ENCODE results near the gene WNT3A. TPM values are rescaled to one million over a fixed set of nuclear protein-coding genes. Genes with fewer than 3 reads are reported as not detected.

WNT3A gene
- total RNA-seq, 4 donors from 2014 or later = not detected

DNA sequence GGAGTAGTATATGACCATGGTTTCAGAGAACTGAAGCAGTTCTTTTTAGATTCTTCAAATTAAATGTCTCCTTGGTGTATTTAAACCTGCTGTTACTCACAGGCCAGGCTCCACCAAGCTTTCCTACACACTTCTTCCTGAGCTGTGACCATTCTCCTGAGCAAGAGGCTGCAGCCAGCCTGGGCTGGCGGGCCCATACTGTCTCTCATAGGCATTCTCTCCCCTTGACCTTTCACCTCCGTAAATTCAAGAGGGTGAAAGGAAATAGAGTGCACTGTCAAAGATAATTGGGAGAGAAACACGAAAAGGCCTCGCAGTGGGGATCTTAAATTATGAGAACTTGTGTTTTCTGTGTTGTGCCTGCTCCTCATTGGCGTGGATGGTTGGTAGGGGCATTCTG, 78.0 kb downstream of the WNT3A start:
- H3K36me3 ChIP-seq = peaks cover 0 to 9% (median 4%) of the 10 kb centered on the region in 4 donors
- intact Hi-C loops (cut with DNase I) = loop anchor here (10.0 kb wide), 1 partner anchor 320 kb away; no protein-coding TSS in a partner anchor
- H3K27ac ChIP-seq (replicated peaks in 1 of 4) = peak overlapping the region; percentile 96 to 100 (median 100)
- peak overlapping the region; percentile 79 to 99 (median 96) for H3K4me3 ChIP-seq
- TF ChIP-seq POLR2AphosphoS5 (IDR thresholded peaks at IDR 0.05) (no peak), EP300 (IDR thresholded peaks at IDR 0.05) (no peak), POLR2A (IDR thresholded peaks at IDR 0.05; ENCODE audit: low read depth) (no peak)
- TF ChIP-seq, protein P1, sequence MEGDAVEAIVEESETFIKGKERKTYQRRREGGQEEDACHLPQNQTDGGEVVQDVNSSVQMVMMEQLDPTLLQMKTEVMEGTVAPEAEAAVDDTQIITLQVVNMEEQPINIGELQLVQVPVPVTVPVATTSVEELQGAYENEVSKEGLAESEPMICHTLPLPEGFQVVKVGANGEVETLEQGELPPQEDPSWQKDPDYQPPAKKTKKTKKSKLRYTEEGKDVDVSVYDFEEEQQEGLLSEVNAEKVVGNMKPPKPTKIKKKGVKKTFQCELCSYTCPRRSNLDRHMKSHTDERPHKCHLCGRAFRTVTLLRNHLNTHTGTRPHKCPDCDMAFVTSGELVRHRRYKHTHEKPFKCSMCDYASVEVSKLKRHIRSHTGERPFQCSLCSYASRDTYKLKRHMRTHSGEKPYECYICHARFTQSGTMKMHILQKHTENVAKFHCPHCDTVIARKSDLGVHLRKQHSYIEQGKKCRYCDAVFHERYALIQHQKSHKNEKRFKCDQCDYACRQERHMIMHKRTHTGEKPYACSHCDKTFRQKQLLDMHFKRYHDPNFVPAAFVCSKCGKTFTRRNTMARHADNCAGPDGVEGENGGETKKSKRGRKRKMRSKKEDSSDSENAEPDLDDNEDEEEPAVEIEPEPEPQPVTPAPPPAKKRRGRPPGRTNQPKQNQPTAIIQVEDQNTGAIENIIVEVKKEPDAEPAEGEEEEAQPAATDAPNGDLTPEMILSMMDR (IDR thresholded peaks at IDR 0.05) = no peak
- H3K4me1 ChIP-seq = peaks cover 67 to 87% (median 78%) of the 10 kb centered on the region in 4 donors
- no peaks in the 10 kb centered on the region for H3K9me3 ChIP-seq
- 63% methylated on average over 5 of the region's 5 CpGs for WGBS
- H3K27me3 ChIP-seq = no peaks in the 10 kb centered on the region
- no peak for DNase-seq (ENCODE audit: extremely low spot score)

DNA sequence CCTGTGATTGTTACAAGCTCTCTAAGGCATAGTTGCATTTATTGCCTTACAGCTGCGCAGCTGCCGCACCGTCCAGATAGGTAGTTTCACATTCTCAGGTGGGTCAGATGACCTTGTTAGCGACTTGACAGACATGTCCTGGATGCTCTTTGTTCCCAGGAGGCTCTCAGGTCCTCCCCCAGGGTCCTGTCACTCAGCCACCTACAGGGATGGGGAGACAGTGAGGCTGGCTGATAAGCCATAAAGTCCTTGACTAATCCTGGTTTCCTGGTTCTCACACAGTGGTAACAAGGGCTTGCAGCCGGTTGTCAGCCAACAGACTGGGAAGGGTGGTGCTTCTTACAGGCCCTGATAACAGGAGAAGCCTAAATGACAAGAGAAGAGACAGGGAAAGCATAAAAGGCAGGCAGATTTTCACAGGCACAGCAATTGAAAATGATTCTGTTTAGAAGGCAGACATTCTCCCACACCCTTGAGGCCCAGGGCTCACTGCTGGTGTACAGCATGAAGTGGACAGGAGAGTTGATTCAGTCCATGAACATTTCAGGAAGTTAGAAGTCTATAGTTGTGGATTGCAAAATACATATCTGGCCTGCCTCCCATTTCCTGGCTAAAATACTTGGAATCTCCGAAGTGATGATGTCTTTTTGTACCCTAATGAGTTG, 78.6 kb downstream of the WNT3A start:
- H3K9me3 ChIP-seq = no peaks in the 10 kb centered on the region
- peaks cover 0 to 9% (median 4%) of the 10 kb centered on the region in 4 donors for H3K36me3 ChIP-seq
- peak overlapping the region; percentile 79 to 99 (median 96) for H3K4me3 ChIP-seq
- peak overlapping the region; percentile 96 to 100 (median 100) for H3K27ac ChIP-seq (replicated peaks in 1 of 4)
- DNase-seq (ENCODE audit: extremely low spot score) = no peak
- no peaks in the 10 kb centered on the region for H3K27me3 ChIP-seq
- 45% methylated on average over 6 of the region's 6 CpGs for WGBS
- intact Hi-C loops (cut with DNase I) = loop anchor here (10.0 kb wide), 1 partner anchor 321 kb away; no protein-coding TSS in a partner anchor
- peaks cover 74 to 87% (median 84%) of the 10 kb centered on the region in 4 donors for H3K4me1 ChIP-seq
- TF ChIP-seq POLR2AphosphoS5 (IDR thresholded peaks at IDR 0.05) (peak; percentile 10 to 66), POLR2A (IDR thresholded peaks at IDR 0.05; ENCODE audit: low read depth) (no peak), EP300 (IDR thresholded peaks at IDR 0.05) (no peak)
- TF ChIP-seq, protein P1 (IDR thresholded peaks at IDR 0.05) = no peak

DNA sequence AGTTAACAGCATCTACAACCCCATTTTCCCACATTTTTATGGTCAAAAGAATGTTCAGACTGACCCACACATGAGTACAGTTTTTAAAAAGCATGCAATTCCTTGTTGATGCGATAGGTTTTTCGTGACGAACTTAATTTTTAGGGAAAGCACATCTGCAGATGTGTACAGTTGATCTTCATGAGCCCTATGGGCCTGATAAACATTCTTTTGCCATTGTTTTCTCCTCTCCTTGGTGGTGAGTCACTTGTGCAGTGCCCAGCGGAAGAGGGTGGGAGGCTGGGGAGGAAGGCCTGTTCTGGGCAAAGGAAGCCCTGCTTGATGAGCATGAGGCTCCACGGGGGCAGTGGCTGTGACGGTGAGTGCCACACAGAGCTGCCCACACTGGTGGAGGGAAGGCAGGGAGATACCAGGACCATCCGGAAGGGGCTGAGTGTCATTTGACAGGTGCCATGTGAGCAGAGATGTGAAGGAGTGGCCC, 81.0 kb downstream of the WNT3A start:
- DNase-seq (ENCODE audit: extremely low spot score) = no peak
- Histone ChIP-seq H3K27ac (replicated peaks in 1 of 4) (peak overlapping the region; percentile 36 to 100 (median 49)), H3K4me3 (peak overlapping the region in 3 of 4 donors; percentile 2 to 21 (median 15)), H3K36me3 (peaks cover 0 to 15% (median 6%) of the 10 kb centered on the region in 4 donors), H3K4me1 (peaks cover 89 to 94% (median 93%) of the 10 kb centered on the region in 4 donors), H3K27me3 (no peaks in the 10 kb centered on the region), H3K9me3 (no peaks in the 10 kb centered on the region)
- TF ChIP-seq POLR2A (IDR thresholded peaks at IDR 0.05; ENCODE audit: low read depth) = no peak
- TF ChIP-seq, protein P1 (IDR thresholded peaks at IDR 0.05) = no peak
- peak; percentile 25 to 55 for TF ChIP-seq POLR2AphosphoS5 (IDR thresholded peaks at IDR 0.05)
- TF ChIP-seq EP300 (IDR thresholded peaks at IDR 0.05) = no peak
- 50% methylated on average over 7 of the region's 7 CpGs for WGBS
- intact Hi-C loops (cut with DNase I) = loop anchor here (10.0 kb wide), 1 partner anchor 323 kb away; no protein-coding TSS in a partner anchor

DNA sequence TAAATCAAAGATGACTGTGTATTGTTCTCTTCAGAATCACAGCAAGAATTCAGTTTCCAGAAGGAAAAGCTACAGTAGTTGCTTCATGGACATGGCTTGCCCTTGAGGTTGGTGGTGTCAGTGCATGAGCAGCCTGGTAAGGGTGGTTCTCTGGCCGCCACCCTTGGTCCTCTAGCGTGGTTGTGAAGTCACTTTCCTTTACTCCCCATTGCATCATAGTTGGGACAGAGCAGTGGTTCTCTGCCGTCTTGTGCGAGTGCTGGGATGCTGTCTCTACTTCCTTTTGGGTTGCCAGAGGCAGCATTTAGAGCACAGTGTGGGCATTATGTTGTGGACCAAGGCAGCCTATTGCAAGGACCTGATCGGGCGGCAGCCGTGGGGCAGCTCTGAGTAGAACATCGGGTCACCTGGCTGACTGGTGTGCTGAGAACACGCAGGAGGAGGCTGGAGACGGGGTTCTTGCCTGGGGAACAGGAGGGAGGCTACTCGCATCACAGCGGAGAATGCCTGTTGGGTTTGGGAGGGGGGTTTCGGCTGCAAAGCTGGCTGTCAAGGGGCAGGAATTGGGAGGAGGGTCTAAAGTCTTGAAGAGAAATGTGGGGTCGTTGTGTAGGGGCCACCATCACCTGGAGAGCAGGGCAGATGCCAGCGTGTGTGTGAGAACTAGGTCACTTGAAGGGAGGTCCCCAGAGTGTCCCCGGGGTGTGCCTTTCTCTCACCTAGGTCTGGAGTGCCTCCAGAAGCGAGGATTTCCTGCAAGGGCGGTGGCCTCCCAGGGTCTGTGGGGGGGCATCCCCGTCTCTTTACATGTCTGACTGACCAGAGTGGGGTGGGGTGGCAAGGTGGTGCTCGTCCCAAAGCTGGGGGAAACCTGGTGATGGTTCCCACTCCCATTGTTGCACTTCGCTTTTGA, 82.0 kb downstream of the WNT3A start:
- 62% methylated on average over 17 of the region's 21 CpGs for WGBS
- intact Hi-C loops (cut with DNase I) = loop anchor here (10.0 kb wide), 1 partner anchor 324 kb away; no protein-coding TSS in a partner anchor
- peaks cover 0 to 17% (median 6%) of the 10 kb centered on the region in 4 donors for H3K36me3 ChIP-seq
- peak overlapping the region in 1 of 4 donors; percentile 4 for H3K4me3 ChIP-seq
- H3K4me1 ChIP-seq = peaks cover 93 to 100% (median 97%) of the 10 kb centered on the region in 4 donors
- no peak for DNase-seq (ENCODE audit: extremely low spot score)
- TF ChIP-seq, protein P1 (IDR thresholded peaks at IDR 0.05) = no peak
- TF ChIP-seq POLR2A (IDR thresholded peaks at IDR 0.05; ENCODE audit: low read depth) = no peak
- TF ChIP-seq POLR2AphosphoS5 (IDR thresholded peaks at IDR 0.05) = no peak
- TF ChIP-seq EP300 (IDR thresholded peaks at IDR 0.05) = no peak
- H3K9me3 ChIP-seq = no peaks in the 10 kb centered on the region
- H3K27me3 ChIP-seq = no peaks in the 10 kb centered on the region
- peak overlapping the region; percentile 6 to 100 (median 49) for H3K27ac ChIP-seq (replicated peaks in 1 of 4)
